GM12872 (cell line): ENCODE data around the gene PYHIN1.

Experiments
- TF ChIP-seq, protein P1 (sequence below): IDR thresholded peaks from 3 replicates; pipeline ENCODE4 v1.5.1; 2011; ENCODE audit warnings: low read depth, mild to moderate bottlenecking, low read length, moderate library complexity; ENCODE audit not compliant: insufficient read depth

The PYHIN1 gene

DNA sequence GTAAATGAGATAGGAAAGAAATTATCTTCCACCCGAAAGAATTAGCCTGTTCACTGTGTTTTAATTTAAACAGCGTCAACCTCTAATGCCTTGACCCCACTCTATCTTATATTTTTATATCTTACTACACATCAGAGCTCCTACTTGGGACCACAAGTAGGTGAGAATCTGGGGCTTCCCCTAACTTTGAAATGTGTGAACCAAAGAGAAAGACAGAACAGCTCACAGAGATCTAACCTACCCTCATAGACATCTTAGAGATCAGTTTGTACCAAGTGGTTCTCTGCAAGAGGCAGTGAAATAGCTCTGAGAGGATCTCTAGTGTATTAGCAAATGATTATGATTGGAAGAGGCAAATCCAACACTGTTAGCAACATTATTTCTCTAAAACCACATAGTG lies 47.4 kb downstream of the PYHIN1 start:
- TF ChIP-seq, protein P1, sequence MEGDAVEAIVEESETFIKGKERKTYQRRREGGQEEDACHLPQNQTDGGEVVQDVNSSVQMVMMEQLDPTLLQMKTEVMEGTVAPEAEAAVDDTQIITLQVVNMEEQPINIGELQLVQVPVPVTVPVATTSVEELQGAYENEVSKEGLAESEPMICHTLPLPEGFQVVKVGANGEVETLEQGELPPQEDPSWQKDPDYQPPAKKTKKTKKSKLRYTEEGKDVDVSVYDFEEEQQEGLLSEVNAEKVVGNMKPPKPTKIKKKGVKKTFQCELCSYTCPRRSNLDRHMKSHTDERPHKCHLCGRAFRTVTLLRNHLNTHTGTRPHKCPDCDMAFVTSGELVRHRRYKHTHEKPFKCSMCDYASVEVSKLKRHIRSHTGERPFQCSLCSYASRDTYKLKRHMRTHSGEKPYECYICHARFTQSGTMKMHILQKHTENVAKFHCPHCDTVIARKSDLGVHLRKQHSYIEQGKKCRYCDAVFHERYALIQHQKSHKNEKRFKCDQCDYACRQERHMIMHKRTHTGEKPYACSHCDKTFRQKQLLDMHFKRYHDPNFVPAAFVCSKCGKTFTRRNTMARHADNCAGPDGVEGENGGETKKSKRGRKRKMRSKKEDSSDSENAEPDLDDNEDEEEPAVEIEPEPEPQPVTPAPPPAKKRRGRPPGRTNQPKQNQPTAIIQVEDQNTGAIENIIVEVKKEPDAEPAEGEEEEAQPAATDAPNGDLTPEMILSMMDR, result no peak

GRCh38 chr1:158979229-158979628 lies 47.9 kb downstream of the PYHIN1 start:
- TF ChIP-seq, protein P1, result no peak

GRCh38 chr1:158983235-158983634 lies 51.9 kb downstream of the PYHIN1 start:
- TF ChIP-seq, protein P1, result no peak

- TF ChIP-seq, protein P1, result no peak
Observed at GRCh38 chr1:158984386-158984785, 53.0 kb downstream of the PYHIN1 start.

- TF ChIP-seq, protein P1, result no peak
Observed at GRCh38 chr1:158989424-158989823, 58.1 kb downstream of the PYHIN1 start.

GRCh38 chr1:158992787-158993312 lies 61.5 kb downstream of the PYHIN1 start:
- TF ChIP-seq, protein P1, result no peak

GRCh38 chr1:158996998-158997397 lies 65.6 kb downstream of the PYHIN1 start:
- TF ChIP-seq, protein P1, result no peak
